SH-SY5Y (cell line): ENCODE results near the gene PPFIA4.

ENCODE experiments used
- GATA2 ChIP-seq: IDR thresholded peaks from 2 replicates; pipeline ENCODE4 v1.6.1; 2011; ENCODE audit warnings: mild to moderate bottlenecking, low read depth, low read length
- GATA3 ChIP-seq: IDR thresholded peaks from 2 replicates; pipeline ENCODE4 v1.6.1; 2011; ENCODE audit warnings: low read depth, mild to moderate bottlenecking, low read length, moderate library complexity

Gene PPFIA4

DNA sequence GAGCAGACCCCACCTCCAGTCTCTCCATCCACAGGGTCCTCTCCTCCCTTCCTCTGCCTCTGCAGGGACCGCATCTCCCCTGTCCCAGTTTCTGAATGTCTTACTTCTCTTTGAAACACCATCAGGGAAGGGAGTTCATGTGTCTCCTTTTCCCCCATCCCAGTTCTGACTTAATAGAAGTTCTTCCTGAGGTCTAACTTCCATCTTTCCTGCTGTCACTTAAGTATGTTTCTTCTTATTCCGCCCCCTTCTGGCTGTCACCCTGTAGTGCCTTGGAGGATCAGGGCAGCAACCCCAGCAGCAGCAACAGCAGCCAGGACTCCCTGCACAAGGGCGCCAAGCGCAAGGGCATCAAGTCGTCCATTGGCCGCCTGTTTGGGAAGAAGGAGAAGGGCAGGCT is 30.2 kb downstream of the PPFIA4 start:
- TF ChIP-seq GATA2 (no peak), GATA3 (no peak)

DNA sequence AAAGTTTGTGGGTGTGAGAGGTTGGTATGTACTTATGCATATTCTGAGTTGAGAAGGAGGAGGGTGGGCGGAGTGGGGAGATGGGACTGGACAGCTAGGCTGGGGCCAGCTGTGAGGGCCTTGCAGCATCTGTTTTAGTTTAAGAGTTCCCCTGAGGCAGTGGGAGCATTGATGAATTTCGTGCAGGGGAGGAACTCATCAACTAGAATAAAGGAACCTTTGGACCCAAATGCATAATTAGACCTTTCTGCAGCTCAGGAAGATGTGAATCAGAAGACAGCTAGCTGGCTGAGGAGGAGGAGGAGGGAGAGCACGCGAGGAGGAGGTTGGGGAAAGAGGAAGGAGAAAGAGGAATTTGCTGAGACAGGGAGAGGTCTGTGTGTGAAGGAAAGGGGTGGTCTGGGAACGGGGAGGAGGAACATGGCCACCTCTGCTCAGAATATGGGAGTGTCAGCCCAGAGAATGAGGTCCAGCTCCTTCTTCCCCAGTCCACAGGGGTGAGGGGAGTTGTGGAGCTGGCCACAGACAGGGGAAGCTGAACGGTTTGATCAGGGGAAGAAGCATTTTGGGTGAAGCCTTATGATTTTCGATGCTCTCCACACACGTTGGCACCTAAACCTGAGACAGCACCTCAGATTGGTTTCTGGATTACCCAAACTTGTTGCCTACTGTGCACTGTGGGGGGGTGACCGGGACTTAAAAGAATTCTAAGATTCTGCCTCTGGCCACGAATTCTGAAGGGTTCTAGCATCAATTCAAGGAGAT is 31.8 kb downstream of the PPFIA4 start:
- TF ChIP-seq GATA2: no peak
- no peak for TF ChIP-seq GATA3

DNA sequence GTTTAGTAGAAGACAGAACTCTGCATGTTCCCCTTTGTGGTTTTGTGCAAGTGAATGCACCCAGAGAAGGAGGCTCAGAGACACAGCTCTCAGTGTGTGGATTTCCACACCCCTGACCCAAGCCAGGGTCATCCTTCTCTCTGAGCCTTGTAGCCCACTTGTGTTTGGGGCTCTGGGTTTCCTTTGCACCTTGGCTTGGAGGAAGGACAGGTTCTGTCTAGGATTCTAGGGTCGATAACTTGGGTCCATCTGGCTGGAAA is 32.3 kb downstream of the PPFIA4 start:
- no peak for TF ChIP-seq GATA3
- TF ChIP-seq GATA2: no peak

GRCh38 chr1:203059485-203059884 is 33.2 kb downstream of the PPFIA4 start:
- no peak for TF ChIP-seq GATA3
- no peak for TF ChIP-seq GATA2

DNA sequence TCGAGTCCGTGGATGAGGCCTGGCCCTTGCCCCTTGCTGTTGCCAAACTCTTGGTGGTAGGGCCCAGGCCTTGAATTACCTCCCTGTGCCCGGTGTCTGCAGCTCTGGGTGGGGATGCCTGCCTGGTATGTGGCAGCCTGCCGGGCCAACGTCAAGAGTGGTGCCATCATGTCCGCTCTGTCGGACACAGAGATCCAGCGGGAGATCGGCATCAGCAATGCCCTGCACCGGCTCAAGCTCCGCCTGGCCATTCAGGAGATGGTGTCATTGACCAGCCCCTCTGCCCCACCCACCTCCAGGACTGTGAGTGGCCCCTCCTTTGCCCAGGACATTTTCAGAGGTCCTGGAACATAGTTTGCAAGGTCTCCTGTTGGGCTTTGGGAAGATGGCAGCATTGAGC is 33.8 kb downstream of the PPFIA4 start:
- TF ChIP-seq GATA2 (no peak), GATA3 (no peak)

- TF ChIP-seq GATA2 (no peak), GATA3 (no peak)
These were observed 37.0 kb downstream of the PPFIA4 start for GRCh38 chr1:203063287-203063686.

DNA sequence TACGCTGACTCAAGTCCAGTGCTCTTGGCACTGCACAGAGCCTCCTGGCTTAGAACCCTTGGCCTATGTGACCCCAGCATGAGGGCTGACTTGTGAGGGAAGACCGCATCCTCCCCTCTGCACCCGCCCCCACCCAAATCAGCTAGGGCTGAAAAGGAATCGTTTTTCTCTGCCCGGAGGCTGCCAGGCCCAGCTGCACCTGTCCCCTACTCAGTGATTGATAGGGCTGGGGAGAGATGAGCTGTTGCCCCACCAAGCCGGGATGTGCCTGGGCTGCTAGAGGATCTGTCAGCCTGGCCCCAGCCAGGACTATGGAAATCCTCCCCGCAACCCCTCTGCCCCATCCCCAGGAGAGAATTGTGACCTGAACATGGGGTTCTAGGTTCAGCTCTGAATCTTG is 38.9 kb downstream of the PPFIA4 start:
- no peak for TF ChIP-seq GATA2
- no peak for TF ChIP-seq GATA3

DNA sequence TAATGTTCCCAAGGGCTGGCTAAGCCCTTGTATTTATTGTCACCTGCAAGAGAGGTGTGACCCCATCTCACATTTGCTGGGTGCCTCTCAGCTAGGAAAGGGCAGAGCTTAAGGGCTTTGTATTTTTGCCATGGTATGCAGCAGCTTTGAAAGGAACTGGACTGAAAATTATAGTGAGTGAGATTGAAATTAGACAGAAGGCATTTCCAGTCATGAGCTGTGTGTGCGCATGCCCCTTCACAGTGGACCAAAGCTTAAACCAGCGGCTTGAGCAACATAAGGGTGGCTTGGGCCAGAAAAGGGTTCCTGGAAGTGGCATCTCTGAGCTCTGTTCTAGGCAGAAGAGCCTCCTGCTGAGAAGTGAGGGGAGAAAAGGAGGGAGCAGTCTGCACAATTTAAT is 39.7 kb downstream of the PPFIA4 start:
- TF ChIP-seq GATA3: no peak
- no peak for TF ChIP-seq GATA2

- TF ChIP-seq GATA3 (no peak), GATA2 (no peak)
These were observed 40.7 kb downstream of the PPFIA4 start for GRCh38 chr1:203066965-203067364.

- TF ChIP-seq GATA3 (no peak), GATA2 (no peak)
These were observed 42.9 kb downstream of the PPFIA4 start for GRCh38 chr1:203069030-203069747.

DNA sequence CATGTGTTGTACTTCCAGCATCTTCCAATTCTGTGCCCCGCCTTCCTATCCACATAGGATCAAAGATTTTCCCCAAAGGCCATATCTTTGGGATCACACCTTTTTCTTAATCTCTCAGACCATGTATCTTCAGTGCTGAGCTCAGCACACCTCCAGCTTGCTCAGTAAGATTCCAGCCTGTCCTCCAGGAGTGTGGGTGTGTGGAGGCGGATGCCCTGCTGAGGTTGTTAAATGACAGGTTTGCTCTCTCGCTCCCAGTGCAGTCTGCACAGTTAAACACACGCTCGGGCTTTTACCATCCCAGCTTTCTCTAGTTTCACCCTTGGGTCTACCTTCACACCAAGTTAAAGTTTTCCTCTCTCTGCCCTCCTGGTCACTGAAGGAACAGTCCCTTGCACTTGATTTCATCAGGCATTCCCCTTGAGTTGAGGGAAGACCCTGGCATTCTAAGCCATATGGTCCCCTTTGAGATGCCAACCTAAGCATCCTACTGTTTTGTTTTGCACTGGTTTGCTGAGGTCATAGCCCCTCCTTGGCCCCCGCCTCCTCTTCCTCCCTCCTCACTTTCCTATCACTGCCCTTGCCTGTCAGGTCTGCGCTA is 45.8 kb downstream of the PPFIA4 start:
- no peak for TF ChIP-seq GATA3
- TF ChIP-seq GATA2: no peak

- no peak for TF ChIP-seq GATA3
- no peak for TF ChIP-seq GATA2
These were observed 46.6 kb downstream of the PPFIA4 start for GRCh38 chr1:203072911-203073310.

GRCh38 chr1:203073469-203073868 is 47.2 kb downstream of the PPFIA4 start:
- TF ChIP-seq GATA2 (no peak), GATA3 (no peak)

DNA sequence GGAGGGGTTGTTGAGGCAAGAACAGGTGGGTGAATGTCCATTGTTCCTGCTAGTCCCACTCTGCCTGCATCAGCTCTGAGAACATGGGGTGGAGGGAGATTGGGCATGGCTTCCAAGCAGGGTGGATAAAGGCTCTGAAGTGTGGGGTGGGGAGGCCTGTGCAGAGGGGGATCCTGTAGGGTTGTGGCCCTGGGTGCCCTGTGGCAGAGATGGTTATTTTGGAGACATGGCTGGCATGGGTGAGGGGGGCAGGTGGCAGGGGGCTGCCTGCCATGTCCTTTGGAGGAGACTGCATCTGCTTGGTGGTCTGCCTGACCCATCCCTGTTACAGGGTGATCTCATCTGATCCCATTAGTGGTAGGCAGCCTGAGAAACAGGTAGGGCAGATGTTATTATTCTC is 48.3 kb downstream of the PPFIA4 start:
- no peak for TF ChIP-seq GATA3
- TF ChIP-seq GATA2: no peak
